ENCODE results near the gene ACIN1. TPM values are rescaled to one million over a fixed set of nuclear protein-coding genes. Genes with fewer than 3 reads are reported as not detected.

Gene ACIN1
- total RNA-seq, 2 donors from 2014 or later = 53.9 to 55.3 TPM

GRCh38 chr14:23106747-23107045 lies 11.8 kb upstream of the ACIN1 start:
- DNase-seq (ENCODE audit: low spot score) = no peak
- H3K9me3 ChIP-seq = no peaks in the 10 kb centered on the region
- TF ChIP-seq CTCF (IDR thresholded peaks at IDR 0.05) = no peak
- H3K27me3 ChIP-seq = no peaks in the 10 kb centered on the region
- no peak overlapping the region for H3K27ac ChIP-seq
- H3K4me1 ChIP-seq = no peaks in the 10 kb centered on the region
- H3K4me3 ChIP-seq = no peak overlapping the region
- H3K36me3 ChIP-seq = no peaks in the 10 kb centered on the region

- H3K4me1 ChIP-seq = no peaks in the 10 kb centered on the region
- no peaks in the 10 kb centered on the region for H3K27me3 ChIP-seq
- H3K36me3 ChIP-seq = no peaks in the 10 kb centered on the region
- H3K4me3 ChIP-seq = no peak overlapping the region
- H3K9me3 ChIP-seq = no peaks in the 10 kb centered on the region
- peak; percentile 49 for DNase-seq (ENCODE audit: low spot score)
- no peak for TF ChIP-seq CTCF (IDR thresholded peaks at IDR 0.05)
- no peak overlapping the region for H3K27ac ChIP-seq
Measured at GRCh38 chr14:23105348-23105824, 10.4 kb upstream of the ACIN1 start.

GRCh38 chr14:23104591-23105347 lies 9.8 kb upstream of the ACIN1 start, which contains the start of gene CIROP:
TSS of gene CIROP (minus strand) at chr14:23104989. CDS start at chr14:23104920, 69 bp downstream.
- H3K27ac ChIP-seq = no peak within 1 kb of the TSS
- peaks cover 0 to 3% of the 10 kb centered on the region in 2 donors for H3K4me1 ChIP-seq
- H3K36me3 ChIP-seq = no peaks in the 10 kb centered on the region
- no peak for TF ChIP-seq CTCF (IDR thresholded peaks at IDR 0.05)
- H3K9me3 ChIP-seq = no peaks in the 10 kb centered on the region
- peak; percentile 49 for DNase-seq (ENCODE audit: low spot score)
- no peaks in the 10 kb centered on the region for H3K27me3 ChIP-seq
- no peak within 1 kb of the TSS for H3K4me3 ChIP-seq

- H3K9me3 ChIP-seq = no peaks in the 10 kb centered on the region
- no peak for DNase-seq (ENCODE audit: low spot score)
- H3K36me3 ChIP-seq = no peaks in the 10 kb centered on the region
- H3K4me1 ChIP-seq = peaks cover 0 to 10% of the 10 kb centered on the region in 2 donors
- H3K27ac ChIP-seq = no peak overlapping the region
- no peaks in the 10 kb centered on the region for H3K27me3 ChIP-seq
- H3K4me3 ChIP-seq = no peak overlapping the region
- TF ChIP-seq CTCF (IDR thresholded peaks at IDR 0.05) = no peak
Measured at GRCh38 chr14:23104070-23104590, 9.2 kb upstream of the ACIN1 start.

GRCh38 chr14:23103581-23103980 lies 8.6 kb upstream of the ACIN1 start:
- H3K4me1 ChIP-seq = peaks cover 0 to 13% of the 10 kb centered on the region in 2 donors
- H3K9me3 ChIP-seq = no peaks in the 10 kb centered on the region
- no peak for TF ChIP-seq CTCF (IDR thresholded peaks at IDR 0.05)
- no peaks in the 10 kb centered on the region for H3K27me3 ChIP-seq
- peaks cover under 1% of the 10 kb centered on the region for H3K36me3 ChIP-seq
- no peak overlapping the region for H3K27ac ChIP-seq
- H3K4me3 ChIP-seq = no peak overlapping the region
- DNase-seq (ENCODE audit: low spot score) = no peak

All from right atrium auricular region (tissue), 2 donors.